Trophoblast cell (in vitro differentiated cells and primary cell): ENCODE data around the gene LHX2.

Source experiments
- DNase-seq, 2 donors: peaks; one replicate each; pipeline ENCODE4 v3.0.0-alpha.2; 2016
- H2AFZ ChIP-seq: 2 replicates; pipeline ENCODE4 v1.6.1; 2013; ENCODE audit warnings: low read length, moderate library complexity, mild to moderate bottlenecking; ENCODE audit not compliant: insufficient read depth, poor library complexity
- H2AK5ac ChIP-seq: 2 replicates; pipeline ENCODE4 v1.6.1; 2013; ENCODE audit warnings: mild to moderate bottlenecking, low read length
- H2BK120ac ChIP-seq: 2 replicates; pipeline ENCODE4 v1.6.1; 2013; ENCODE audit warnings: low read length, mild to moderate bottlenecking, moderate library complexity; ENCODE audit not compliant: insufficient read depth, poor library complexity
- H2BK12ac ChIP-seq: 2 replicates; pipeline ENCODE4 v1.6.1; 2013; ENCODE audit warnings: mild to moderate bottlenecking, low read length, moderate library complexity
- H2BK5ac ChIP-seq: 2 replicates; pipeline ENCODE4 v1.6.1; 2013; ENCODE audit warnings: low read length, low read depth, moderate library complexity, mild to moderate bottlenecking; ENCODE audit not compliant: poor library complexity
- H3K14ac ChIP-seq: 2 replicates; pipeline ENCODE4 v1.6.1; 2013; ENCODE audit warnings: mild to moderate bottlenecking, low read length
- H3K18ac ChIP-seq: 2 replicates; pipeline ENCODE4 v1.6.1; 2013; ENCODE audit warnings: mild to moderate bottlenecking, low read length
- H3K23ac ChIP-seq: 2 replicates; pipeline ENCODE4 v1.6.1; 2013; ENCODE audit warnings: low read length
- H3K27ac ChIP-seq: 2 replicates; pipeline ENCODE4 v1.5.1; 2013; ENCODE audit warnings: low read depth, mild to moderate bottlenecking, inconsistent platforms, low read length, moderate library complexity
- H3K27me3 ChIP-seq: 2 replicates; pipeline ENCODE4 v1.6.1; 2013; ENCODE audit warnings: inconsistent platforms, mild to moderate bottlenecking, low read length, moderate library complexity; ENCODE audit not compliant: insufficient read depth
- H3K36me3 ChIP-seq, 2 experiments: 1 replicate in 1 of 2; 2 replicates in 1 of 2; pipeline ENCODE4 v1.6.1; 2013; ENCODE audit warnings: low read length in 2 of 2, mild to moderate bottlenecking in 2 of 2, moderate library complexity in 1 of 2; ENCODE audit not compliant: insufficient read depth in 2 of 2, control insufficient read depth in 1 of 2
- H3K4ac ChIP-seq: 2 replicates; pipeline ENCODE4 v1.6.1; 2013; ENCODE audit warnings: low read depth, mild to moderate bottlenecking, low read length, moderate library complexity
- H3K4me1 ChIP-seq, 2 experiments: 1 replicate in 1 of 2; 2 replicates in 1 of 2; pipeline ENCODE4 v1.6.1; 2013; ENCODE audit warnings: low read length in 2 of 2, mild to moderate bottlenecking in 2 of 2, moderate library complexity in 1 of 2; ENCODE audit not compliant: insufficient read depth in 2 of 2, control insufficient read depth in 1 of 2
- H3K4me2 ChIP-seq: 2 replicates; pipeline ENCODE4 v1.6.1; 2013; ENCODE audit warnings: inconsistent platforms, mild to moderate bottlenecking, low read length, moderate library complexity
- H3K4me3 ChIP-seq: 2 replicates; pipeline ENCODE4 v1.5.1; 2013; ENCODE audit warnings: mild to moderate bottlenecking, low read depth, low read length, inconsistent platforms
- H3K79me1 ChIP-seq: one replicate; pipeline ENCODE4 v1.6.1; 2013; ENCODE audit warnings: low read length
- H3K79me2 ChIP-seq: 2 replicates; pipeline ENCODE4 v1.6.1; 2013; ENCODE audit warnings: low read length, mild to moderate bottlenecking; ENCODE audit not compliant: control insufficient read depth, insufficient read depth, poor library complexity
- H3K9ac ChIP-seq: 2 replicates; pipeline ENCODE4 v1.6.1; 2013; ENCODE audit warnings: mild to moderate bottlenecking, low read length
- H3K9me3 ChIP-seq: 2 replicates; pipeline ENCODE4 v1.6.1; 2013; ENCODE audit warnings: low read depth, mild to moderate bottlenecking, control low read depth, inconsistent platforms, low read length; ENCODE audit not compliant: insufficient read depth
- H4K12ac ChIP-seq: 2 replicates; pipeline ENCODE4 v1.6.1; 2013; ENCODE audit warnings: low read depth, mild to moderate bottlenecking, low read length, moderate library complexity
- H4K8ac ChIP-seq: 2 replicates; pipeline ENCODE4 v1.6.1; 2013; ENCODE audit warnings: low read depth, mild to moderate bottlenecking, low read length, moderate library complexity
- H4K91ac ChIP-seq: one replicate; pipeline ENCODE4 v1.6.1; 2013; ENCODE audit warnings: low read depth, mild to moderate bottlenecking, low read length, moderate library complexity
- WGBS: extraction: QIAGEN DNeasy Blood & Tissue Kit; methylation state at CpG from one replicate; pipeline ENCODE4 v1.1.7; 2013; ENCODE audit warnings: missing lambda C conversion rate; ENCODE audit not compliant: insufficient read length, insufficient coverage; ENCODE audit errors: extremely low coverage; 5-methylcytosine and 5-hydroxymethylcytosine counted together

The LHX2 gene

GRCh38 chr9:124047251-124047672 lies 35.7 kb downstream of the LHX2 start:
- Histone ChIP-seq H2AK5ac (no peak overlapping the region), H3K4me1 (peaks cover 0 to 2% of the 10 kb centered on the region in 2 experiments), H3K4ac (no peak overlapping the region), H3K79me2 (no peaks in the 10 kb centered on the region), H4K8ac (no peak overlapping the region), H3K27ac (no peak overlapping the region), H3K4me2 (no peak overlapping the region), H3K27me3 (no peaks in the 10 kb centered on the region), H2BK5ac (no peak overlapping the region), H3K23ac (no peak overlapping the region), H3K9me3 (no peaks in the 10 kb centered on the region), H2AFZ (no peak overlapping the region), H3K18ac (no peak overlapping the region), H4K91ac (no peak overlapping the region), H3K4me3 (no peak overlapping the region), H4K12ac (no peak overlapping the region), H3K14ac (no peak overlapping the region), H3K79me1 (peaks cover 5% of the 10 kb centered on the region), H3K9ac (no peak overlapping the region), H2BK12ac (no peak overlapping the region), H3K36me3 (no peaks in the 10 kb centered on the region), H2BK120ac (no peak overlapping the region)
- WGBS = no CpG with 5 or more reads among the region's 8 CpGs
- no peak for DNase-seq

DNA sequence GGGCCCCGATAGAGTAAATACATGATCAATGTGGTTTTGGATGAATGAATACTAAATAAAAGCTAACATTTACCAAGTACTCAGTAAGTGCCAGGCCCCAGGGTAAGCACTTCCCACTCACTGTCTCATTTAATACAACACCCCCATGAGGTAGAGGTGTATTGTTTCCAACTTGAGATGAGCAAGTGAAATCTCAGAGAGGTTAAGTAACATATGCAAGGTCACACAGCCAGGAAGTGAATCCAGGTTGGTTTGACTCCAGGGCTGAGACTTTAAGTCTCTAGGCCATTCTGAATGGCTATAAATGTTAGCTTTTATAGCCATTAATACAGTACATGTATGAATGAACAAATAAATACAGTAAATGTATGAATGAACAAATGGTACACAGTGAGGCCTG lies 39.4 kb downstream of the LHX2 start:
- Histone ChIP-seq H4K12ac (no peak overlapping the region), H4K8ac (no peak overlapping the region), H3K36me3 (no peaks in the 10 kb centered on the region), H3K4me3 (no peak overlapping the region), H3K27me3 (no peaks in the 10 kb centered on the region), H3K79me2 (no peaks in the 10 kb centered on the region), H3K23ac (no peak overlapping the region), H3K14ac (no peak overlapping the region), H3K4me2 (no peak overlapping the region), H3K79me1 (peaks cover 1% of the 10 kb centered on the region), H3K18ac (no peak overlapping the region), H3K4ac (no peak overlapping the region), H2AFZ (no peak overlapping the region), H3K9me3 (no peaks in the 10 kb centered on the region), H2BK12ac (no peak overlapping the region), H2AK5ac (no peak overlapping the region), H4K91ac (no peak overlapping the region), H3K27ac (no peak overlapping the region), H3K4me1 (peaks cover 0 to 8% of the 10 kb centered on the region in 2 experiments), H2BK120ac (no peak overlapping the region), H3K9ac (no peak overlapping the region), H2BK5ac (no peak overlapping the region)
- DNase-seq = no peak
- no CpG with 5 or more reads among the region's 1 CpG for WGBS

DNA sequence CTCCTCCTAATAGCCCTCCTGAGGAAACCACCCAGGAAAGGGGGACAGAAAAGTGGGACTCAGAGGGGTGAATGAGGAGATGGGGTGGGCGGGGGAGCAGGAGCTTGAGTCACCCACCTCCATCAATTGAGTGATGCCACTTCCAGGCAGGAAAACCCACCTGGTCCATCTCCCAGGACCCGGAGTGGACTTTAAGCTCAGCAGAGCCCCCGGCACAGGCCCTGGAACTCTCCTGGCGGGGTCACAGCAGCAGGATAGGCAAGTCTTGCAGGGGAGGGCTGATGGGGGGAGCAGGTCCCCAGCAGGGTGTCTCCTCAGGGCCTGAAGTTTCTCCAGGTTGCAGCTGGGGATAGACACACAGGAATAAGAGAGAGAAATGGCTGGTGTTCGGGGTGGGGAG lies 40.8 kb downstream of the LHX2 start:
- Histone ChIP-seq H4K8ac (no peak overlapping the region), H3K9me3 (no peaks in the 10 kb centered on the region), H3K4me3 (no peak overlapping the region), H2BK12ac (no peak overlapping the region), H3K18ac (no peak overlapping the region), H2BK5ac (no peak overlapping the region), H4K12ac (no peak overlapping the region), H3K79me1 (peaks cover 1% of the 10 kb centered on the region), H3K27ac (no peak overlapping the region), H3K9ac (no peak overlapping the region), H2BK120ac (no peak overlapping the region), H3K4ac (no peak overlapping the region), H2AK5ac (no peak overlapping the region), H3K4me2 (no peak overlapping the region), H3K79me2 (no peaks in the 10 kb centered on the region), H3K14ac (no peak overlapping the region), H3K27me3 (no peaks in the 10 kb centered on the region), H3K36me3 (no peaks in the 10 kb centered on the region), H3K4me1 (peaks cover 0 to 8% of the 10 kb centered on the region in 2 experiments), H4K91ac (no peak overlapping the region), H3K23ac (no peak overlapping the region), H2AFZ (no peak overlapping the region)
- no peak for DNase-seq
- no CpG with 5 or more reads among the region's 5 CpGs for WGBS

GRCh38 chr9:124054582-124055227 lies 43.1 kb downstream of the LHX2 start:
- DNase-seq = peak; percentile 59 to 68

More at GRCh38 chr9:124054582-124055227, 43.1 kb downstream of the LHX2 start:
- no peak overlapping the region for H3K4me3 ChIP-seq
- no peaks in the 10 kb centered on the region for H3K79me2 ChIP-seq
- H2BK5ac ChIP-seq = no peak overlapping the region
- no peak overlapping the region for H4K12ac ChIP-seq
- H3K18ac ChIP-seq = no peak overlapping the region
- H3K9ac ChIP-seq = no peak overlapping the region
- no peak overlapping the region for H3K14ac ChIP-seq
- H4K91ac ChIP-seq = no peak overlapping the region
- H3K9me3 ChIP-seq = no peaks in the 10 kb centered on the region
- H2BK12ac ChIP-seq = peak overlapping the region; percentile 8
- peaks cover 0 to 8% of the 10 kb centered on the region in 2 experiments for H3K4me1 ChIP-seq
- peaks cover 1% of the 10 kb centered on the region for H3K79me1 ChIP-seq
- H2AK5ac ChIP-seq = no peak overlapping the region
- H3K27me3 ChIP-seq = no peaks in the 10 kb centered on the region
- H2AFZ ChIP-seq = no peak overlapping the region
- H3K36me3 ChIP-seq = no peaks in the 10 kb centered on the region
- H4K8ac ChIP-seq = no peak overlapping the region
- peak overlapping the region; percentile 61 for H3K27ac ChIP-seq
- H3K4me2 ChIP-seq = peak overlapping the region; percentile 11
- H3K23ac ChIP-seq = no peak overlapping the region
- no peak overlapping the region for H3K4ac ChIP-seq
- H2BK120ac ChIP-seq = no peak overlapping the region
- no CpG with 5 or more reads among the region's 7 CpGs for WGBS
